HG02763 (cell line): ENCODE data around the gene RAB11FIP4.

Experiments
- ATAC-seq: cut with Tn5 transposase; IDR thresholded peaks from one replicate; pipeline ENCODE4 v1.9.1; 2021; ENCODE audit warnings: mild to moderate bottlenecking, moderate library complexity; ENCODE audit not compliant: unreplicated experiment

RAB11FIP4 gene

GRCh38 chr17:31537565-31538011 is 146.1 kb downstream of the RAB11FIP4 start:
- ATAC-seq, result peak; percentile 7

GRCh38 chr17:31538080-31538762 is 146.7 kb downstream of the RAB11FIP4 start:
- ATAC-seq, result peak; percentile 49

GRCh38 chr17:31540602-31541307 is 149.3 kb downstream of the RAB11FIP4 start:
- ATAC-seq, result no peak

- no peak for ATAC-seq
Measured at GRCh38 chr17:31541559-31541958, 150.1 kb downstream of the RAB11FIP4 start.

GRCh38 chr17:31544186-31544585 is 152.7 kb downstream of the RAB11FIP4 start:
- ATAC-seq, result no peak

- ATAC-seq, result no peak
Measured at GRCh38 chr17:31546650-31547049, 155.2 kb downstream of the RAB11FIP4 start.

GRCh38 chr17:31548709-31549108 is 157.2 kb downstream of the RAB11FIP4 start:
- ATAC-seq, result no peak

GRCh38 chr17:31549121-31549524 is 157.6 kb downstream of the RAB11FIP4 start:
- no peak for ATAC-seq

GRCh38 chr17:31549525-31550388 is 158.3 kb downstream of the RAB11FIP4 start:
- ATAC-seq, result peak; percentile 71

- ATAC-seq, result no peak
Measured at GRCh38 chr17:31550389-31551056, 159.0 kb downstream of the RAB11FIP4 start.

- no peak for ATAC-seq
Measured at GRCh38 chr17:31552568-31552967, 161.1 kb downstream of the RAB11FIP4 start.

GRCh38 chr17:31553506-31553905 is 162.0 kb downstream of the RAB11FIP4 start:
- ATAC-seq, result no peak

GRCh38 chr17:31554930-31555329 is 163.5 kb downstream of the RAB11FIP4 start:
- no peak for ATAC-seq

- no peak for ATAC-seq
Measured at GRCh38 chr17:31556969-31557645, 165.6 kb downstream of the RAB11FIP4 start.

GRCh38 chr17:31558748-31559583 is 167.5 kb downstream of the RAB11FIP4 start:
- ATAC-seq, result peak; percentile 65

GRCh38 chr17:31559584-31560501 is 168.4 kb downstream of the RAB11FIP4 start:
- ATAC-seq, result no peak

GRCh38 chr17:31560616-31561235 is 169.3 kb downstream of the RAB11FIP4 start:
- ATAC-seq, result no peak
